OCI-LY7 (cell line): Measurements from ENCODE around the gene SPATA24.

ENCODE experiments used
- EZH2phosphoT487 ChIP-seq: fragments of 200-600 bp; sonication (generic); IDR thresholded peaks from 2 replicates; pipeline ENCODE4 v1.6.1; 2018; ENCODE audit warnings: low read depth, borderline replicate concordance, mild to moderate bottlenecking, mixed run types, antibody characterized with exemption, low read length, moderate library complexity, mixed read lengths
- TF ChIP-seq, protein P1 (sequence below): fragments of 200-600 bp; sonication (generic); conservative IDR thresholded peaks from 2 replicates; pipeline ENCODE4 v1.5.1; 2014; ENCODE audit warnings: mild to moderate bottlenecking, antibody characterized with exemption, low read length, moderate library complexity, mixed read lengths

DNA sequence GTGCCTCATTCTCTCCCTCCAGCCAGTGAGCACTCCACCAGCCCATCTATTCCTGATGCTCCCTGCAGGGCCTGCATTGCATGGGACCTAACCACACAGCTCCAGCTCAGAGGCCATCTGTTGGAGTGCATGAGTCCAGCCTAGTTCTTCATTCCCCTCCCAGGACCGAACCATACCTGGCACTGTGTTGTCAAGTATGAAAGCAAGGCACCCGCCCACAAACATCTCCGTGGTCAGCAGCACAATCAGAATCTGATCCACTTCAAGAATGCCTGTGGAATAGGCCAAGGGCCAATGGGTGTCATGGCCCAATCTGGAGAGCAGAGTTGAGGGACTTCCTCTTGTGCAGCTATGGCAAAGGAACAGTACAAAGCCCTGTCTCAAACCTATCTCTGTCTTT is 26.7 kb downstream of the SPATA24 start:
- TF ChIP-seq, protein P1, sequence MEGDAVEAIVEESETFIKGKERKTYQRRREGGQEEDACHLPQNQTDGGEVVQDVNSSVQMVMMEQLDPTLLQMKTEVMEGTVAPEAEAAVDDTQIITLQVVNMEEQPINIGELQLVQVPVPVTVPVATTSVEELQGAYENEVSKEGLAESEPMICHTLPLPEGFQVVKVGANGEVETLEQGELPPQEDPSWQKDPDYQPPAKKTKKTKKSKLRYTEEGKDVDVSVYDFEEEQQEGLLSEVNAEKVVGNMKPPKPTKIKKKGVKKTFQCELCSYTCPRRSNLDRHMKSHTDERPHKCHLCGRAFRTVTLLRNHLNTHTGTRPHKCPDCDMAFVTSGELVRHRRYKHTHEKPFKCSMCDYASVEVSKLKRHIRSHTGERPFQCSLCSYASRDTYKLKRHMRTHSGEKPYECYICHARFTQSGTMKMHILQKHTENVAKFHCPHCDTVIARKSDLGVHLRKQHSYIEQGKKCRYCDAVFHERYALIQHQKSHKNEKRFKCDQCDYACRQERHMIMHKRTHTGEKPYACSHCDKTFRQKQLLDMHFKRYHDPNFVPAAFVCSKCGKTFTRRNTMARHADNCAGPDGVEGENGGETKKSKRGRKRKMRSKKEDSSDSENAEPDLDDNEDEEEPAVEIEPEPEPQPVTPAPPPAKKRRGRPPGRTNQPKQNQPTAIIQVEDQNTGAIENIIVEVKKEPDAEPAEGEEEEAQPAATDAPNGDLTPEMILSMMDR: no peak
- TF ChIP-seq EZH2phosphoT487: no peak
